Mesothelial cell of epicardium (in vitro differentiated cells): ENCODE measurements around the gene RBP3. TPM values are rescaled to one million over a fixed set of nuclear protein-coding genes. Genes with fewer than 3 reads are reported as not detected.

Experiments
- DNase-seq, 2 experiments: peaks; one replicate each; pipeline ENCODE4 v3.0.0; 2021; ENCODE audit warnings: low spot score in 2 of 2; ENCODE audit not compliant: unreplicated experiment in 2 of 2
- H3K27ac Mint-ChIP-seq: 2 replicates; pipeline ENCODE4 v1.8.0; 2021; ENCODE audit warnings: mixed read lengths
- H3K27me3 Mint-ChIP-seq: 2 replicates; pipeline ENCODE4 v1.8.0; 2021; ENCODE audit warnings: low read depth, mixed read lengths
- H3K36me3 Mint-ChIP-seq: 2 replicates; pipeline ENCODE4 v1.8.0; 2021; ENCODE audit warnings: mixed read lengths
- H3K4me1 Mint-ChIP-seq: 2 replicates; pipeline ENCODE4 v1.8.0; 2021; ENCODE audit warnings: mixed read lengths
- H3K4me3 Mint-ChIP-seq: 2 replicates; pipeline ENCODE4 v1.8.0; 2021; ENCODE audit warnings: mild to moderate bottlenecking, moderate library complexity, mixed read lengths
- H3K9me3 Mint-ChIP-seq: 2 replicates; pipeline ENCODE4 v1.8.0; 2021; ENCODE audit warnings: mixed read lengths
- total RNA-seq: library from RNA; stranded (reverse); gene quantifications from 3 replicates; pipeline ENCODE4 v1.2.1, GENCODE V29; 2021
- TF ChIP-seq, protein P1 (sequence below): fragments of 200-600 bp; sonication (generic); IDR thresholded peaks from one replicate; pipeline ENCODE4 v1.5.0; 2021; ENCODE audit warnings: antibody characterized with exemption; ENCODE audit not compliant: unreplicated experiment

RBP3 gene
- total RNA-seq, 1 donor from 2014 or later: not detected

DNA sequence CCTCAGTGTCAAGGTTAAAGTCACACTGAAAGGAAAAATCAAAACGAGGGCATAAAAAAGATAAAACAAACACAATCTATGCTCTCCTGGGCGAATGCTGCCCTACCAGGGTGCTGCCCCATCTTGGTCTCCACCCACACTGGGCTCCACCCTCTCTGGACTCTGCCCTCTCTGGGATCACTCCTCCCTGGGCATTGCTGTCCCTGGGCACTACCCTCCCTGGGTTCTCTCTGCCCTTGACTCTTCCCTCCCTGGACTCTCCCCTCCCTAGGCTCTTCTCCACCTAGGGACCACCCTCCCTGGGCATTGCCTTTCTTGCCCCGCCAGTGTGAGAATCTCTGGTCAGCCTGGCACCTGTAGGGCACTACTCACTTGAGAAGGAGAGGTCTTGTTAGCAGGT is 17.4 kb upstream of the RBP3 start:
- H3K9me3 Mint-ChIP-seq: no peaks in the 10 kb centered on the region
- H3K36me3 Mint-ChIP-seq: no peaks in the 10 kb centered on the region
- no peak overlapping the region for H3K4me3 Mint-ChIP-seq
- TF ChIP-seq, protein P1, sequence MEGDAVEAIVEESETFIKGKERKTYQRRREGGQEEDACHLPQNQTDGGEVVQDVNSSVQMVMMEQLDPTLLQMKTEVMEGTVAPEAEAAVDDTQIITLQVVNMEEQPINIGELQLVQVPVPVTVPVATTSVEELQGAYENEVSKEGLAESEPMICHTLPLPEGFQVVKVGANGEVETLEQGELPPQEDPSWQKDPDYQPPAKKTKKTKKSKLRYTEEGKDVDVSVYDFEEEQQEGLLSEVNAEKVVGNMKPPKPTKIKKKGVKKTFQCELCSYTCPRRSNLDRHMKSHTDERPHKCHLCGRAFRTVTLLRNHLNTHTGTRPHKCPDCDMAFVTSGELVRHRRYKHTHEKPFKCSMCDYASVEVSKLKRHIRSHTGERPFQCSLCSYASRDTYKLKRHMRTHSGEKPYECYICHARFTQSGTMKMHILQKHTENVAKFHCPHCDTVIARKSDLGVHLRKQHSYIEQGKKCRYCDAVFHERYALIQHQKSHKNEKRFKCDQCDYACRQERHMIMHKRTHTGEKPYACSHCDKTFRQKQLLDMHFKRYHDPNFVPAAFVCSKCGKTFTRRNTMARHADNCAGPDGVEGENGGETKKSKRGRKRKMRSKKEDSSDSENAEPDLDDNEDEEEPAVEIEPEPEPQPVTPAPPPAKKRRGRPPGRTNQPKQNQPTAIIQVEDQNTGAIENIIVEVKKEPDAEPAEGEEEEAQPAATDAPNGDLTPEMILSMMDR: no peak
- peaks cover 32% of the 10 kb centered on the region for H3K27me3 Mint-ChIP-seq
- no peak overlapping the region for H3K27ac Mint-ChIP-seq
- peaks cover 3% of the 10 kb centered on the region for H3K4me1 Mint-ChIP-seq
- no peak for DNase-seq

DNA sequence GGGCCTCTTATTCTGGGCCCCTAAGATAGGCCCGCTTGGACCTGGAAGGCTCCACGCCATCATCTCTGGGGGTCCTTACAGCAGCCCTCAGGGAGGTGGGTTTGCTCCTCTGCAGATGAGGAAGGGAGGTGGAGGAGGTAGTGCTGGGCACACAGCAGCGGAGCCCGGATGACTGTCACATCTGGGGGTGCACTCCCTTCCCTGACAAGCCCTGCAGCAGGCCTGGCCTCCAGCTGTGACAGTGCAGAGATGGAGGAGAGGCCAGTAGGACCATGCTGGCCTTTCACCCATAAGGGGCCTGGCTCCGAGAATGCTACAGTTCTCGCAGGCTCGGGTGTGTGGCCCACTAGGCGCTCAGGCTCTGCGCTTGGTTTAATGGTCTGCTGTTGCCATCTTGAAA is 16.7 kb upstream of the RBP3 start:
- TF ChIP-seq, protein P1: no peak
- no peak overlapping the region for H3K27ac Mint-ChIP-seq
- no peaks in the 10 kb centered on the region for H3K9me3 Mint-ChIP-seq
- H3K27me3 Mint-ChIP-seq: peaks cover 38% of the 10 kb centered on the region
- H3K4me1 Mint-ChIP-seq: peaks cover 3% of the 10 kb centered on the region
- no peak for DNase-seq
- no peak overlapping the region for H3K4me3 Mint-ChIP-seq
- H3K36me3 Mint-ChIP-seq: no peaks in the 10 kb centered on the region

DNA sequence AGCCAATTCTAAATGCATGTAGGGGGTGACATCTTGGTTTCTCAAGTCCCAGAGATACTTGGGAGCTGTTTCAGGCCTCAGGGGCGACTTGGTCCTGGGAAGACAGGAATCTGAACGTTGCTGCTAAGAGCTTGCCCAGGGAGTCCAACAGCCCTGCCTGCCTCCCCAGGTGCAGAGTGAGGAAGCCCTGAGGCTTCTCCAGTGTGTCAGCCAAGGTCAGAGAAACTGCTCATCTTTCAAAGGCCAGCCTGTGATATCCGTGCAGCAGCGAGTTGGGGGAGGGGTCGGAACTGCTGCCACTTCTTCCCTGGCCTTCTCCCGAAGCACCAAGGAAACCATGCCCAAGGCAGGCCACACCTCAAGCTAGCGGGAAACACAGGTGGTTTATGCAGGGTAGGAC is 16.2 kb upstream of the RBP3 start:
- Mint-ChIP-seq H3K27ac (no peak overlapping the region), H3K27me3 (peaks cover 38% of the 10 kb centered on the region), H3K36me3 (no peaks in the 10 kb centered on the region), H3K4me3 (no peak overlapping the region), H3K4me1 (peaks cover 3% of the 10 kb centered on the region), H3K9me3 (no peaks in the 10 kb centered on the region)
- no peak for DNase-seq
- TF ChIP-seq, protein P1: no peak

DNA sequence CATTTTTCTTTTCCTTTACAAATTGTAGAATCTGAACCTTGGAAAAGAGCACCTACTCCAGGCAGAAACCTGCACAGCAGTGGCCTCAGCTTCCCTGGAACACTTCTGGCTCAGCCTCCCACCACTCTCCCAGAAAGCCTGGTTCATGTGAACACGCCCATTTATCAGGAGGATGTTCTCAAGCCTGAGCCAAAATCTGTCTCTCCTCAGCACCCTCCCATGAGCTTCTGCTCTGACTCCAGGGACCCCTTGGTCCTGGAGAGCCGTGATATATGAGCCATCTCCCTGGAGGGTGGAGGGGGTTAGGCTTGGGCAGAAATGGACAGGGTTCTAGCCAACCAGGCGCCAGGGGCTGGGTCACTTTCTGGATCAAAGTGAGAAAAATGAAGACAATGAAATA is 15.8 kb upstream of the RBP3 start:
- TF ChIP-seq, protein P1: no peak
- no peak for DNase-seq
- peaks cover 41% of the 10 kb centered on the region for H3K27me3 Mint-ChIP-seq
- no peaks in the 10 kb centered on the region for H3K36me3 Mint-ChIP-seq
- H3K4me1 Mint-ChIP-seq: peaks cover 3% of the 10 kb centered on the region
- no peaks in the 10 kb centered on the region for H3K9me3 Mint-ChIP-seq
- H3K27ac Mint-ChIP-seq: no peak overlapping the region
- no peak overlapping the region for H3K4me3 Mint-ChIP-seq

DNA sequence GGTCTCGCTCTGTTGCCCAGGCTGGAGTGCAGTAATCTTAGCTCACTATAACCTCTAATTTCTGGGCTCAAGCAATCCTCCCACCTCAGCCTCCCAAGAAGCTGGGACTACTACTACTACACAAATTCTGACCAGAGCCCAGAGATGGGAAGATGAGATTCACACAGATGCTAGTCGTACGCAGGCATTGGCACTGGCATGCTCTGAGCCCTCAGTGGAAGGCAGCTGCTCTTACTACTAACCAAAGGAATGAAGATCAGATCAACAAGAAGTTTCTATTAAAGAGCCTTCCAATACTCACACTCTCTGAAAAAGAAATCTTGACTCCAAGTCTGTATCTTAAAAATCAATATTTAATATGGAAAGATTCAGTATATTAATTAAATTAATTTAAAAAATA is 15.2 kb upstream of the RBP3 start:
- no peaks in the 10 kb centered on the region for H3K36me3 Mint-ChIP-seq
- H3K4me3 Mint-ChIP-seq: no peak overlapping the region
- peaks cover 3% of the 10 kb centered on the region for H3K4me1 Mint-ChIP-seq
- no peak overlapping the region for H3K27ac Mint-ChIP-seq
- TF ChIP-seq, protein P1: no peak
- DNase-seq: no peak
- H3K9me3 Mint-ChIP-seq: no peaks in the 10 kb centered on the region
- peaks cover 41% of the 10 kb centered on the region for H3K27me3 Mint-ChIP-seq

DNA sequence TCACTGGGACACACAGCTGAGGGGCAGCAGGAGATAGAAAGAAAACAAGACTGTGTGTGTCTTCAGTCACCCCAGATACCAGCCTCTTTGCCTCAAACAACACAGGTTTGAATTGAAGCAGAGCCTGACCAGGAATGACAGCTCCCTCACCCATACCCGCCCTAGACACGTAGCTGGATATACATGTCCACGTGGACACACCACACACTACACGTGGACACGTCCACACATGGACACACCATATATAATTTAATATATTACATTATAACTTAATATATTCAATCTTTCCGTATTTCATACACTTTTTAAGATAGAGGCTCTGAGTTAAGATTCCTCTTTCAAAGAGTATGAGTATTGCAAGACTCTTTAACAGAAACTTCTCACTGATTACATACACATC is 14.6 kb upstream of the RBP3 start:
- peaks cover 45% of the 10 kb centered on the region for H3K27me3 Mint-ChIP-seq
- DNase-seq: no peak

More for the DNA sequence above, 14.6 kb upstream of the RBP3 start:
- Mint-ChIP-seq H3K4me1 (peaks cover 3% of the 10 kb centered on the region), H3K9me3 (no peaks in the 10 kb centered on the region), H3K27ac (no peak overlapping the region), H3K4me3 (no peak overlapping the region), H3K36me3 (no peaks in the 10 kb centered on the region)
- TF ChIP-seq, protein P1: no peak
